Cerebellar nuclear complex (tissue), 1 donor: ENCODE data around the gene CAMTA1.

Experiments used
- DNase-seq, 2 experiments: peaks; one replicate each; lab custom pipeline; 2025; lab: John Stamatoyannopoulos, UW

CAMTA1 gene

GRCh38 chr1:7388141-7388487 lies 602.9 kb downstream of the CAMTA1 start:
- no peak for DNase-seq

GRCh38 chr1:7388488-7389185 lies 603.4 kb downstream of the CAMTA1 start:
- peak in 1 of 2 experiments; percentile 45 for DNase-seq

GRCh38 chr1:7389201-7389905 lies 604.1 kb downstream of the CAMTA1 start:
- DNase-seq = no peak

GRCh38 chr1:7389906-7390603 lies 604.8 kb downstream of the CAMTA1 start:
- no peak for DNase-seq

GRCh38 chr1:7390604-7391000 lies 605.3 kb downstream of the CAMTA1 start:
- no peak for DNase-seq

- DNase-seq = no peak
Observed at GRCh38 chr1:7393136-7393535, 607.9 kb downstream of the CAMTA1 start.

GRCh38 chr1:7395251-7395650 lies 610.0 kb downstream of the CAMTA1 start:
- no peak for DNase-seq

GRCh38 chr1:7398982-7399381 lies 613.7 kb downstream of the CAMTA1 start:
- DNase-seq = no peak

DNA sequence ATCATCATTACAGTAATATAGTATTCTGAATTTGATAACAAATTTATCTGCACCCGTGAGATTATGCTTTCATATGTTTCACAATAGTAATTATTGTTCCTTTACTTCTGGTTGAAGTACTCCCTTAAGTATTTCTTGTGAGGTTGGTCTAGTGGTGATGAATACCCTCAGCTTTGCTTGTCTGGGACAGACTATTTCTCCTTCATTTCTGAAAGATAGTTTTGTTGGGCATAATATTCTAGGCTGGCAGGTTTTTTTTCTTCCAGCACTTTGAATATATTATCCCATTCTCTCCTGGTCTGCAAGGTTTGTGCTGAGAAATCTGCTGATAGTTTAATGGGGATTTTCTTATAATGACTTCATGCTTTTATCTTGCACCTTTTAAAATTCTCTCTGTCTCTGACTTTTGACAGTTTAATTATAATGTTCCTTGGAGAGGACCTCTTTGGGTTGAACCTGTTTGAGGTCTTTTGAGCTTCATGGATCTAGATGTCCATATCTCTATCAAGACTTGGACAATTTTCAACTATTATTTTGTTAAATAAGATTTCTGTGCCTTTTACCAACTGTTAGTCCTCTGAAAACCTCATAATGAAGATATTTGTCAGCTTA lies 614.4 kb downstream of the CAMTA1 start:
- DNase-seq = no peak

DNA sequence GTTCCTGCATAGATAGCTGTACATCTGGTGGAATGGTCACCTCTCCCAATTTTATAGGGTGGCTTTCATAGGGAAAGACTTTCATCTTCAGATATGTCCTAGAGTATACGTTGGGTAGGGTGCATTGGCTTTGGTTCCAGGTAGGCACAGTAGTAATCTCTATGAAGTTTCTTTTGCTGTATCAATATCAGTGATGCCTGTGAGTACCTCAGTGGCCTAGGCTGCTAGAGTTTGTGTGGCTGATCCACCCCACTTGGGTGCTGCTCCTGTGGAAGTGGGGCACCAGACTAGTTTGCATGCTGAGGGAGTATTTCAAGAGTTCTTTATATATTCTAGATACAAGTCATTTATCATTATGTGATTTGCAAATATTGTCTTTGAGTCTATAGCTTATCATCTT lies 615.3 kb downstream of the CAMTA1 start:
- DNase-seq = no peak

DNA sequence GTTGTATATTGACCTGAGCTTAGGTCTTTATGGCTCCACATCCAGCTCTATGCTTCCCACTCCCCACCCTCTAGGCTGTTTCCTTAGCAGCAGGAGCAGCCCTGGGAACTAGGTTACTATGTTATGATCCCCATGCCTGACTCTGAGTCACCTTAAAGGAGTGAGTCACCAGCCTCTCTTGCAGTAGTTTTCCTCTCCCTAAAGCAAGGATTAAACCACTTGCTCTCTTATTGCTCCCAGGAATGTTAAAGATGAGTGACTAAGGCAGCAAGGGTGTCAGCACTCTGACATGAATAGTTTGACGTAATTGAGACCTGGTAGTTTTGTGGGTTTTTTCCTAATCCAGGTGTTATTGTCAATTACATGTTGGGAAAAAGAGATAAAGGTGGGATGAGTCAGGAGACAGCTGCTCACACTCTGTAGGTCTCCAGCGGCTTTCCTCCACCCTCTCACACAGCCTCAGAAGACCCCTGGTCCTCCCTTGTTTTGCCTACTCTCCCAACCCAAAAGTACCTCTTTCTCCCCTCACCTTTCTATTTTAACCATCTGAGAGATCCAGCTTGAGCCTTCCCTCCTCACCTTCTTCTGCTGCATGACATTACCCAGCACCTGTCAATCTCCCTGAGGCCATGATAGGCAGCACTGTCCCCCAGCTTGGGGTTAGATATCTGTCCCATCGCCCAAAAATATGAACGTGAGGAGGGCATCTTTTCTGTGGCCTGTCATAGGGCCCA lies 616.7 kb downstream of the CAMTA1 start:
- DNase-seq = no peak

- DNase-seq = no peak
Observed at GRCh38 chr1:7402548-7402850, 617.2 kb downstream of the CAMTA1 start.

DNA sequence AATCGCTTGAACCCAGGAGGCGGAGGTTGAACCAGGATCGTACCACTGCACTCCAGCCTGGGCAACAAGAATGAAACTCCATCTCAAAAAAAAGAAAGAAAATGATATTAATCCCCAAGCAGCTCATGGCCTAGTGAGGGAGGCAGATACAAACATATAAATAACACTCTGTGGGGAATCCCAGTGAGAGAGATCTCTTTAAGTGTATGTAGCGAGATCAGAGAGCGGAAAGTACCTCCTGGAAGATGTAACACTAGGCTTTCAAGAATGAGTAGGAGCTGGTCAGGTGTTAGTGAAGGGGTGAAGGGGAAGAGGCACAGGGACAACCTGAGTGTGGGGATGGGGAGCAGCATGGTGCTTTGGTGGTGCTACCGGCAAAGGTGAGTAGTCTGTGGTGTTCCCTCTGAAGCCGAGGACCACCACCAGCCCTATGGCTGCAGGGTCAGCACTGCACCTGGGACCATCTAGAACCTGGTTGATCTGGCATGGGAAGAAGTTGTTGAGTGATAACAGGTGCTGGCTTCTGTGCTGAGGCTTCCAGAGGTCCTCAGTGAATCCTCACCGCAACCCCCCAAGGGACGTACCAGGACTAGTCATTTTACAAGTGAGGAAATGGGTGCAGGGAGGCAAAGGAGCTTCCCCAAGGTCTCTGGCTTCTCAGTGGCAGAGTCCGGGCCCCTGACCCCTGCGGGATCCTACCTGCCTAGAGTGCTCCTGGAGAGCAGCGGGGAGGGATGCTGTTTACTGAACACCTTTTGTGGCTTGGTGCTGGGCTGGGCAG lies 618.2 kb downstream of the CAMTA1 start:
- DNase-seq = no peak

- DNase-seq = no peak
Observed at GRCh38 chr1:7404046-7404742, 618.9 kb downstream of the CAMTA1 start.

GRCh38 chr1:7405844-7406500 lies 620.7 kb downstream of the CAMTA1 start:
- no peak for DNase-seq

- DNase-seq = no peak
Observed at GRCh38 chr1:7406641-7407543, 621.6 kb downstream of the CAMTA1 start.

DNA sequence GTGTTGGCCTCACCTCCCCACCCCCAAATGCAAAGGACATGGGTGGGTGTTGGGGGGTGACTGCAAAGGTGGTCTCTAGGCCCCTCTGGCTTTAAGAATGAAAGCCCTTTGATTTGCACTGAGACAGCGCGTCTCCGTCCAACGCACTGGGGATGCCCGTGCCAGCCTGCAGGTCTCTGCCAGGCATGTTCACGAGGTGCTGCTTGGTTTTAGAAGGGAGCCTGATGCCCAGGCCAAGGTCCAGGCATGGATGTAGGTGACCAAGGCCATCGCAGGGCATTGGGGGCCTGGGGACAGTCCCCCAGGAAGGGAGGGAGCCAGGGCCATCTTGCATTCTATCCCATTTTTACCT lies 622.3 kb downstream of the CAMTA1 start:
- DNase-seq = no peak

DNA sequence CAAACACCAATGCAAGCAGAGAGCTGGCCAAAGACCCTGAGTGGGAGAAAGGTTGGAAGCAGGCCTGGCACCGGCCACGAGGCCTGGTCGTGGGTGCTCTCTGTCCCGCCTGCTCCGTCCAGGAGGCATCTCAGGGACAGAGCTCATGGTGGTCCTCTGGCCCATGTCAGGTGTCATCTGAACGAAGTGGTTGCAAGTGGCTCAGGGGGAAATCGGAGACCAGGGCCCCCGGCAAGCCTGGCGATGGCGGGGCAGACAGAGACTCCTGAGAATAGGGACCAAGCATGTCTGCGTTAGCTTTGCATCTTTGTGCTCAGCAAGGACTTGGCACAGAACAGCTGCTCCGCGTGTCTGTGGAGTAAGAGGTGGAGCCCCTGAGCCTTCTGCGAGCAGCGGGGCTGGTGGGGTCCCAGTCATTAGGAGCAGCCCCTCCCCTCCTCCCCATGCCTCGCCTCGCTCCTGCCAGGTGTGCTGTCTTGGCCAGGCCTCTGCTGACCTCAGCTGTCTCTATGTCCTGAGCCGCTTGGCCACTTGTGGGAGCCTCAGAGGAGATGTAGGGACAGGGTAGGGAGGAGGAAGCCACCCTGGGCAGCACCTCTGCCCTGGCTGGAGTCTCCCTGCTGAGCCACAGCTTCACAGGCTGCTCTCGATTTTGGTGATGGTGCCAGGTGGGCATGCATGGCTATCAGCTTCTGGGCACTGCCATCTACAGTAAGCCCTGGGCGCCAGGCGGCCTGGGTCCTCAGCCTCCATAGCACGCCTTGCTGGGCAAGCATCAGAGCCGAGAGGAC lies 622.9 kb downstream of the CAMTA1 start:
- no peak for DNase-seq

- DNase-seq = no peak
Observed at GRCh38 chr1:7408771-7409150, 623.5 kb downstream of the CAMTA1 start.
